CD4-positive, CD25-positive, alpha-beta regulatory T cell (primary cell): Measurements from ENCODE around the gene UBA1. TPM values are rescaled to one million over a fixed set of nuclear protein-coding genes. Genes with fewer than 3 reads are reported as not detected.

Experiments
- ATAC-seq, 2 donors: fragments of 150-1000 bp; cut with Tn5 transposase; one replicate each; pipeline ENCODE4 v1.10.0; 2021; ENCODE audit warnings: low read depth in 2 of 2, moderate number of reproducible peaks in 2 of 2, moderate library complexity in 1 of 2
- DNase-seq, 3 donors: peaks; one replicate each; pipeline versions ENCODE4 v3.0.0 to v3.0.0-alpha.2; 2012 to 2022; ENCODE audit warnings: mixed read lengths in 1 of 3
- H3K27ac ChIP-seq: one replicate; pipeline ENCODE4 v1.7.0; 2013; ENCODE audit warnings: mild to moderate bottlenecking, low read length; ENCODE audit not compliant: insufficient read depth, poor library complexity, severe bottlenecking
- H3K27me3 ChIP-seq: one replicate; pipeline ENCODE4 v1.7.0; 2013; ENCODE audit warnings: low read length; ENCODE audit not compliant: control insufficient read depth, insufficient read depth
- H3K36me3 ChIP-seq: one replicate; pipeline ENCODE4 v1.7.0; 2013; ENCODE audit warnings: mild to moderate bottlenecking, low read length, moderate library complexity; ENCODE audit not compliant: control insufficient read depth, insufficient read depth
- H3K4me1 ChIP-seq: 2 replicates; pipeline ENCODE4 v1.7.0; 2013; ENCODE audit warnings: mild to moderate bottlenecking, low read length; ENCODE audit not compliant: insufficient read depth, control insufficient read depth, poor library complexity, severe bottlenecking
- H3K4me3 ChIP-seq: one replicate; pipeline ENCODE4 v1.7.0; 2013; ENCODE audit warnings: low read depth, mild to moderate bottlenecking, low read length, moderate library complexity
- H3K9me3 ChIP-seq, 2 experiments: 1 replicate in 1 of 2; 2 replicates in 1 of 2; pipeline ENCODE4 v1.7.0; 2013; ENCODE audit warnings: low read length in 2 of 2, mild to moderate bottlenecking in 1 of 2, moderate library complexity in 1 of 2; ENCODE audit not compliant: control insufficient read depth in 2 of 2
- H3K27ac Mint-ChIP-seq, 3 donors: one replicate each; pipeline ENCODE4 v1.8.0; 2020 to 2022; ENCODE audit warnings: mild to moderate bottlenecking in 3 of 3, mixed read lengths in 3 of 3, moderate library complexity in 2 of 3
- H3K27me3 Mint-ChIP-seq: one replicate; pipeline ENCODE4 v1.8.0; 2022; ENCODE audit warnings: mild to moderate bottlenecking, mixed read lengths
- H3K36me3 Mint-ChIP-seq: one replicate; pipeline ENCODE4 v1.8.0; 2020; ENCODE audit warnings: mixed read lengths
- H3K4me1 Mint-ChIP-seq, 4 donors: one replicate each; pipeline ENCODE4 v1.8.0; 2020 to 2022; ENCODE audit warnings: mixed read lengths in 4 of 4, mild to moderate bottlenecking in 1 of 4
- H3K4me3 Mint-ChIP-seq, 4 donors: one replicate each; pipeline ENCODE4 v1.8.0; 2020 to 2022; ENCODE audit warnings: mild to moderate bottlenecking in 4 of 4, mixed read lengths in 4 of 4, moderate library complexity in 3 of 4
- H3K9me3 Mint-ChIP-seq, 7 donors: one replicate each; pipeline ENCODE4 v1.8.0; 2020 to 2022; ENCODE audit warnings: mixed read lengths in 7 of 7, mild to moderate bottlenecking in 3 of 7, moderate library complexity in 2 of 7
- polyA plus RNA-seq, 4 donors: library from polyadenylated mRNA; unstranded; fragments of 300-500 nt; fragmentation: Illumina TruSeq; gene quantifications; one replicate each; pipeline ENCODE4 v1.2.3, GENCODE V29; 2021
- total RNA-seq: library from RNA; stranded (reverse); gene quantifications from one replicate; pipeline ENCODE4 v1.2.3, GENCODE V29; 2022

The UBA1 gene
- total and polyA plus RNA-seq, 5 donors from 2014 or later: 163 to 210 (median 173) TPM

DNA sequence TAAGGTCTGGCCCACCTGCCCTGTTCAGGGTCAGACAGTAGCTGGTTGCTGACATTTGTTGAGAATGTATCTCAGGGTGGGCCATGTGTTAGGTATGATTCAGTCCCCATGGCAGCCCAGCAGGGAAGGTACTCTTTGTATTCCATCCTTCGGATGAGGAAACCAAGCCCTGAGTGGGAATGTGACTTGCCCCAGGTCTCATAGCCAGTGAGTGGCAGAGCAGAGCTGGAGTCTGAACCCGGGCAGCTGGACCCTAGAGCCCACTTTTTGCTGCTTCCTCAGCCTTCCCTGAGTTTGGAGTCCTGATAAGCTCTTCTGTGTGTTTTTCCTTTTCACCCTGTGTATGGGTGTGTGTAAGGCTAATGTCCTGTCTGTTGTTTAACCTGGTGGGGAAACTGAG, 21.6 kb upstream of the UBA1 start:
- no peak overlapping the region for H3K4me3 Mint-ChIP-seq
- no peaks in the 10 kb centered on the region for H3K4me1 ChIP-seq
- no peaks in the 10 kb centered on the region for H3K27me3 Mint-ChIP-seq
- no peaks in the 10 kb centered on the region for H3K36me3 Mint-ChIP-seq
- no peak overlapping the region for H3K27ac ChIP-seq
- ATAC-seq (no peak), DNase-seq (no peak)
- H3K27me3 ChIP-seq: no peaks in the 10 kb centered on the region
- H3K4me3 ChIP-seq: no peak overlapping the region
- H3K9me3 ChIP-seq: no peaks in the 10 kb centered on the region
- no peaks in the 10 kb centered on the region for H3K9me3 Mint-ChIP-seq
- H3K4me1 Mint-ChIP-seq: peaks cover 0 to 3% (median 1%) of the 10 kb centered on the region in 4 donors
- H3K36me3 ChIP-seq: peaks cover 53% of the 10 kb centered on the region
- peak overlapping the region in 1 of 3 donors; percentile 46 for H3K27ac Mint-ChIP-seq

DNA sequence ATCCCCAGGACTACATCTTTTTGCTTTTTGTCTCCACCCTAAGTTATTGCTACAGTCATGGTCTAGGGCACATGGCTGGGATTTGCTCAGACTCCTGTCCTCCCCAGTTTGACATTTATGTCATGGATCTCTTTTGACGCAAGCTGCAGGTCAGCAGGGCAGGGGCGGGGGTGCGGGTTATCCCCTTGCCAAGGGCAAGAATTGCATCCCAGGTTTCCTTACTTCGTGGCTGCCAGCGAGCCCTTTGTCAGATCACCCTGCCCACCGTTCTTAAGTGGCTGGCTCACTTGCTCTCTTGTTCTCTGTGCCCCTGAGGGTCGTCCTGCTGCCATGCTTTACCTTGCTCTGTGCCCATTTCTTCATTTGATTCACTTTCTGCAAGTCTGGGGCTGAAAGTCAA, 21.1 kb upstream of the UBA1 start:
- no peak for ATAC-seq
- H3K9me3 Mint-ChIP-seq: no peaks in the 10 kb centered on the region
- no peak for DNase-seq
- Histone ChIP-seq H3K9me3 (no peaks in the 10 kb centered on the region), H3K4me1 (no peaks in the 10 kb centered on the region), H3K27me3 (no peaks in the 10 kb centered on the region), H3K27ac (no peak overlapping the region), H3K4me3 (no peak overlapping the region), H3K36me3 (peaks cover 57% of the 10 kb centered on the region)
- H3K27ac Mint-ChIP-seq: no peak overlapping the region
- H3K4me1 Mint-ChIP-seq: peaks cover 0 to 3% (median 1%) of the 10 kb centered on the region in 4 donors
- H3K27me3 Mint-ChIP-seq: no peaks in the 10 kb centered on the region
- H3K36me3 Mint-ChIP-seq: no peaks in the 10 kb centered on the region
- no peak overlapping the region for H3K4me3 Mint-ChIP-seq

GRCh38 chrX:47172971-47173792, 20.4 kb upstream of the UBA1 start:
- Histone ChIP-seq H3K27me3 (no peaks in the 10 kb centered on the region), H3K27ac (no peak overlapping the region), H3K36me3 (peaks cover 62% of the 10 kb centered on the region), H3K9me3 (no peaks in the 10 kb centered on the region), H3K4me1 (no peaks in the 10 kb centered on the region), H3K4me3 (no peak overlapping the region)
- peaks cover 0 to 3% (median under 1%) of the 10 kb centered on the region in 4 donors for H3K4me1 Mint-ChIP-seq
- ATAC-seq: no peak
- no peaks in the 10 kb centered on the region for H3K9me3 Mint-ChIP-seq
- no peak overlapping the region for H3K27ac Mint-ChIP-seq
- no peak overlapping the region for H3K4me3 Mint-ChIP-seq
- DNase-seq: no peak
- peaks cover 4% of the 10 kb centered on the region for H3K36me3 Mint-ChIP-seq
- no peaks in the 10 kb centered on the region for H3K27me3 Mint-ChIP-seq

DNA sequence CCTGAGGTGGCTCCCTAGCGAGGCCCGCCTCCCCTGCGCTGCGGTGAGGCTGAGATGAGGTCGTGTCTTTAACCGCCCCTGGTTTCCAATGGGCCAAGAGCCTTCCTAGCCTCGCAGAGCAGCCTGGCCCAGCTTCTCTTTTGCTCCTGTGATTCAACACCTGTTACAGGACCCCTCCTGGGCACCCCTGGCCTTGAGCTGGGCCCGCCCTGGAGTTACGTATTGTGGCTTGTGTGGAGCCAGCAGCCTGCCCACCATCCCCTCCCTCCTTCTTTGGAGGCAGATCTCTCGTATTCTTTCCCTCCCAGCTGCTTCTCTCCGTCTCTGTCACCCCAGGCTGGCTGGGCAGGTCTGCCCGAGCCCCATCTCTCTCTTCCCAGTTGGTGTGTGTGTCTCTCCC, 19.3 kb upstream of the UBA1 start:
- ATAC-seq (no peak), DNase-seq (no peak)
- H3K9me3 ChIP-seq: no peaks in the 10 kb centered on the region
- Mint-ChIP-seq H3K27me3 (no peaks in the 10 kb centered on the region), H3K36me3 (peaks cover 10% of the 10 kb centered on the region), H3K27ac (no peak overlapping the region), H3K9me3 (peaks cover 0 to 1% (median 0%) of the 10 kb centered on the region in 7 donors), H3K4me1 (peaks cover 0 to 3% (median 0%) of the 10 kb centered on the region in 4 donors), H3K4me3 (no peak overlapping the region)
- H3K4me1 ChIP-seq: no peaks in the 10 kb centered on the region
- H3K4me3 ChIP-seq: no peak overlapping the region
- peaks cover 72% of the 10 kb centered on the region for H3K36me3 ChIP-seq
- H3K27ac ChIP-seq: no peak overlapping the region
- no peaks in the 10 kb centered on the region for H3K27me3 ChIP-seq

DNA sequence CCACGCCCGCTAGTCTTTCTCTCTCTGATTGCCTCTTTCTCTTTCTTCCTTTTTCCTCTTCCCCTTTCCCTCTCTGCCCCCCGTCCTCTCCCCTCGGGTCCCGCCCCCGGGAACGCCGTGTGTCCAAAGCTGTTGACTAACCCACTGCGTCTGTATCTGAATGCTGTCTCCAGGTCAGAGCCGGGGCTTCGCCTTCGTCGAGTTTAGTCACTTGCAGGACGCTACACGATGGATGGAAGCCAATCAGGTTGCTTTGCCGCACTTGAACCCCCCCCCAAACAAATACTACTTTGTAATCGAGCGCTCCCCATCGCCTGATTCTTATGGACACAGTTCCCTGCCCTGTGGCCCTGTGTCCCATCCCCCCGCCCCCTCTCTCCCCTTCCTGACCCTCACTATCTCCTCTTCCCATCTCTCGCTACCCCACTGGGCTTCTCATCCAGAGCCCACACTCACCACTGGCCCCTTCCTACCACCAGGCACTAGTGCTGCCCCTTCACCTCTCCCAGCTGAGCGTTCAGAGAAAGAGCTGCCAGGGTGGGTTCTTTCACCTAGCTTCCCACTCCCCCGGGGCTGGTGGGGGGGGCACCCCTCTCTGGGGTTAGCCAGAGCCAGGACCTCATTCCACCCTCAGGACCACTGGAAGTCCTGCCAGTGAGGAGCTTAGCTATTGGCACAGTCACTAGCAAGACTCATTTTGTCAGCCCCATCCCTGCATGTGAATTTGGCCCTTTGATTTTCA, 18.6 kb upstream of the UBA1 start:
- peaks cover 10% of the 10 kb centered on the region for H3K36me3 Mint-ChIP-seq
- Histone ChIP-seq H3K4me1 (no peaks in the 10 kb centered on the region), H3K9me3 (no peaks in the 10 kb centered on the region), H3K27ac (no peak overlapping the region), H3K4me3 (no peak overlapping the region), H3K36me3 (peaks cover 71% of the 10 kb centered on the region), H3K27me3 (no peaks in the 10 kb centered on the region)
- ATAC-seq (no peak), DNase-seq (no peak)
- no peaks in the 10 kb centered on the region for H3K27me3 Mint-ChIP-seq
- peaks cover 0 to 1% (median 0%) of the 10 kb centered on the region in 7 donors for H3K9me3 Mint-ChIP-seq
- H3K4me1 Mint-ChIP-seq: peaks cover 0 to 3% (median 0%) of the 10 kb centered on the region in 4 donors
- H3K4me3 Mint-ChIP-seq: no peak overlapping the region
- H3K27ac Mint-ChIP-seq: no peak overlapping the region

DNA sequence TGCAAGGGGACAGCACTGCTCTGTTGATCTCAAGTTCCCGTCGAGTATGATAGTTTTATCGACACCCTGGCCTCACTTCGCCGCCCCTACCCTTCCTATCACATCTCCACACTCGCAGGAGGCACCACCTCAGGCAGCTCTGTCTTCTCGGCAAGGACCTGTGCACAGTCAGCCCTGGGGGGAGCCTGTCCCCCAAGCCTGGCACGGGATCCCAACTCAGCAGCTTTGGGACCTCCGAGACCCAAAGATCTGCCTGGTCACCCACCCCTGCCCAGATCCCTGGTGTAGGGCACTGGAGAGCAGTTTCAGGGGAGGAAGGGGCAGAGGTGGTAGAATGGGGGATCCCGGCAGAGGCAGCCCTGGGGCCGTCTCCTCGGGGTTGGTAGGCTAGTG, 18.0 kb upstream of the UBA1 start:
- peaks cover 10% of the 10 kb centered on the region for H3K36me3 Mint-ChIP-seq
- H3K27me3 ChIP-seq: no peaks in the 10 kb centered on the region
- H3K27ac Mint-ChIP-seq: no peak overlapping the region
- peaks cover 68% of the 10 kb centered on the region for H3K36me3 ChIP-seq
- H3K9me3 Mint-ChIP-seq: peaks cover 0 to 1% (median 0%) of the 10 kb centered on the region in 7 donors
- H3K4me1 ChIP-seq: no peaks in the 10 kb centered on the region
- H3K4me3 Mint-ChIP-seq: no peak overlapping the region
- H3K4me1 Mint-ChIP-seq: peaks cover 0 to 3% (median 0%) of the 10 kb centered on the region in 4 donors
- ATAC-seq (no peak), DNase-seq (no peak)
- H3K27me3 Mint-ChIP-seq: no peaks in the 10 kb centered on the region
- no peak overlapping the region for H3K27ac ChIP-seq
- H3K9me3 ChIP-seq: no peaks in the 10 kb centered on the region
- no peak overlapping the region for H3K4me3 ChIP-seq

GRCh38 chrX:47176101-47176740, 17.4 kb upstream of the UBA1 start:
- Histone ChIP-seq H3K27me3 (no peaks in the 10 kb centered on the region), H3K4me3 (no peak overlapping the region), H3K9me3 (no peaks in the 10 kb centered on the region), H3K36me3 (peaks cover 67% of the 10 kb centered on the region), H3K27ac (no peak overlapping the region), H3K4me1 (no peaks in the 10 kb centered on the region)
- no peak for ATAC-seq
- Mint-ChIP-seq H3K36me3 (peaks cover 10% of the 10 kb centered on the region), H3K27ac (no peak overlapping the region), H3K4me3 (no peak overlapping the region), H3K27me3 (no peaks in the 10 kb centered on the region), H3K9me3 (peaks cover 0 to 1% (median 0%) of the 10 kb centered on the region in 7 donors), H3K4me1 (peaks cover 0 to 3% (median 0%) of the 10 kb centered on the region in 4 donors)
- DNase-seq: no peak
